ENCODE results near the gene JPH2. TPM values are rescaled to one million over a fixed set of nuclear protein-coding genes. Genes with fewer than 3 reads are reported as not detected.

Gene JPH2
- total RNA-seq, 1 donor = under 0.01 TPM

DNA sequence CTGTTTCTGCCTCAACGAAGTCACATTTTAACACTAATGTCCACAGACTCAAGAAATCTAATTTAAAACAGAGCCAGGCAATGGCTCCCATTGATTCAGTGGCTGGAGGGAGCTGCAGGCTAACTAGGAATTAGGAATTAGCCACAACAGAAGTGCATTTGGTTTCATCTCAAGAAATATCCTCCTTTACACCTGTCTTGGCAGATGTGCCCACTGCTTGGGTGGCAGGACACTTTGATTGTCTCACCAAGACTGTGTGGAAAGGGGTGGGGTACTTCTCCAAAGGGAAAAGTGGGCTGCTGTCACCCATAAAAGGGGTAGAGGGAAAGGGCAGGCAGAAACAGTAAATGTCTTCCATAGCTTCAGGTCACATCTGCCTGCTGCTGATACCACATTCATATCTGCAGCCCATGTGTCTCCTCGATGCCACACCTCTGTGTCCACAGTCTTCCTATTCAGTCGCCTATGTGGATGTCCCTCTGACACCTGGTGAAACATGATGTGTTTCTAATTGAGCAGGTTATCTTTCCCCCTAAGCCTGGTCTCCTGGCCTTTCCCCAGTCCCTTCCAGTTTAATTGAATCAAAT is 34.5 kb upstream of the JPH2 start:
- no peak overlapping the region for H3K4me3 ChIP-seq (ENCODE audit: low read depth, low read length)
- TF ChIP-seq, protein P1, sequence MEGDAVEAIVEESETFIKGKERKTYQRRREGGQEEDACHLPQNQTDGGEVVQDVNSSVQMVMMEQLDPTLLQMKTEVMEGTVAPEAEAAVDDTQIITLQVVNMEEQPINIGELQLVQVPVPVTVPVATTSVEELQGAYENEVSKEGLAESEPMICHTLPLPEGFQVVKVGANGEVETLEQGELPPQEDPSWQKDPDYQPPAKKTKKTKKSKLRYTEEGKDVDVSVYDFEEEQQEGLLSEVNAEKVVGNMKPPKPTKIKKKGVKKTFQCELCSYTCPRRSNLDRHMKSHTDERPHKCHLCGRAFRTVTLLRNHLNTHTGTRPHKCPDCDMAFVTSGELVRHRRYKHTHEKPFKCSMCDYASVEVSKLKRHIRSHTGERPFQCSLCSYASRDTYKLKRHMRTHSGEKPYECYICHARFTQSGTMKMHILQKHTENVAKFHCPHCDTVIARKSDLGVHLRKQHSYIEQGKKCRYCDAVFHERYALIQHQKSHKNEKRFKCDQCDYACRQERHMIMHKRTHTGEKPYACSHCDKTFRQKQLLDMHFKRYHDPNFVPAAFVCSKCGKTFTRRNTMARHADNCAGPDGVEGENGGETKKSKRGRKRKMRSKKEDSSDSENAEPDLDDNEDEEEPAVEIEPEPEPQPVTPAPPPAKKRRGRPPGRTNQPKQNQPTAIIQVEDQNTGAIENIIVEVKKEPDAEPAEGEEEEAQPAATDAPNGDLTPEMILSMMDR (IDR thresholded peaks at IDR 0.05; ENCODE audit: insufficient read depth, low read length) = no peak

DNA sequence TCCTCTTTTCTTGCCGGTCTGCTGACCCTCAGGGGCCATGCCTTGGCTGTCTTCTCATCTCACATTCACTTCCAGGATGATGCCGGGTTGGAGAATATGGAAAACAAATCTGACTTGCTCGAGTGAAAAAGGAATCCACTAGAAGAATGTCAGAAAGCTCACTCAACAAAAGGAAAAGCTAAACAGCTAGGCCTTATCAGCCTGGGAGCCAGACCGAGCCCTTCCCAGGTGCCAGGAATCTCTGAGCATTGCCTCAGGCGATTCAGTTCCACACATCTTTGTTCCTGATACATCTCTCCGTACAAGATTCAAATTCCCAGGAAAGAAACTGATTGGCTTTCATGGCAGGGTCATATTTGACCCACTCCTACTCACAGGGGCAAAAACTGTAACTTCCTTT is 32.8 kb upstream of the JPH2 start:
- TF ChIP-seq, protein P1 (IDR thresholded peaks at IDR 0.05; ENCODE audit: insufficient read depth, low read length) = no peak
- H3K4me3 ChIP-seq (ENCODE audit: low read depth, low read length) = no peak overlapping the region
- no peak for DNase-seq (ENCODE audit: low read depth)

More for the DNA sequence above, 34.5 kb upstream of the JPH2 start:
- DNase-seq (ENCODE audit: low read depth) = no peak

DNA sequence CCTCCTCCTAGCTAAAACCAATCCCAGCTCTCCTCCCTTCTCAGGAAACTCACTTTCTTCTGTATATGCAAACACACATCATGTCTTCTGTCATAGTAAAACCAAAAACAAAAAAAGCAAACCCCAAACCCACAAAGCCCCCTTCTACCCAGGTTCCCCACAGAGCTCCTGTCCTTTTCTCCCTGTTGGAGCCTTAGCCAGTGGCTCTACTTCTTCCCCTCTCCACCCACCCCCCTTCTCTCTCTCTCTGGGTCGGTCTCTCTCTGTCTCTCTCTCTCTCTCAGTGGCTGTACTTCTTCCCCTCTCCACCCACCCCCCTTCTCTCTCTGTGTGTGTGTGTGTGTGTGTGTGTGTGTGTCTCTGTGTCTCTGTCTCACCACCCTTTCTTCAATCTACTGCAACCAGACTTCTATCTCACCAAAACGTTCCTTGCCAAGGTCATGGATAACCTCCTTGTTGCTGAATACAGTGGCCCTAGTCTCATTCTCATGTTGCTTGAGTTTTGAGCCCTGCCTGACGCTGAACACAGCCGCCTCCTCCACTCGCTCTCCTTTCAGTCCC is 32.3 kb upstream of the JPH2 start:
- DNase-seq (ENCODE audit: low read depth) = no peak
- TF ChIP-seq, protein P1 (IDR thresholded peaks at IDR 0.05; ENCODE audit: insufficient read depth, low read length) = no peak
- H3K4me3 ChIP-seq (ENCODE audit: low read depth, low read length) = no peak overlapping the region

DNA sequence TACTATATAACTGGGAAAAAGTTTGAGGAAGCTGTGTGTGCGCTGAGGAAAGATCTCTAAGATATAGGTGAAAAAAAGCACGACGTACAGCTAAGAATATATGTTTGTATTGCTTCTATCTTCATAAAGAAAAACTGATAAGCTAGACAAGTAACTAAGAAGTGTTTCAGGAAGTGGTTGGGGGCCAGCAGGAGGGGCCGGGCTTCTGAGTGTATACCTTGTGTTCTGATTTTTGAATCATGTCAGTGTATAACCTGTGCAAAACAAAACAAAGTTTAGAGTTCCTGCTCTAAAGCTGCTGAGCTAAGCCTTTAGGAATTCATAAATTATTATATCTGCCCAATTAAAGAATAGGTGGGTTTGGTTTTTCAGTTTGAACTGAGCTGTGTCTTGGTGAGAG is 31.5 kb upstream of the JPH2 start:
- no peak for DNase-seq (ENCODE audit: low read depth)
- TF ChIP-seq, protein P1 (IDR thresholded peaks at IDR 0.05; ENCODE audit: insufficient read depth, low read length) = no peak

DNA sequence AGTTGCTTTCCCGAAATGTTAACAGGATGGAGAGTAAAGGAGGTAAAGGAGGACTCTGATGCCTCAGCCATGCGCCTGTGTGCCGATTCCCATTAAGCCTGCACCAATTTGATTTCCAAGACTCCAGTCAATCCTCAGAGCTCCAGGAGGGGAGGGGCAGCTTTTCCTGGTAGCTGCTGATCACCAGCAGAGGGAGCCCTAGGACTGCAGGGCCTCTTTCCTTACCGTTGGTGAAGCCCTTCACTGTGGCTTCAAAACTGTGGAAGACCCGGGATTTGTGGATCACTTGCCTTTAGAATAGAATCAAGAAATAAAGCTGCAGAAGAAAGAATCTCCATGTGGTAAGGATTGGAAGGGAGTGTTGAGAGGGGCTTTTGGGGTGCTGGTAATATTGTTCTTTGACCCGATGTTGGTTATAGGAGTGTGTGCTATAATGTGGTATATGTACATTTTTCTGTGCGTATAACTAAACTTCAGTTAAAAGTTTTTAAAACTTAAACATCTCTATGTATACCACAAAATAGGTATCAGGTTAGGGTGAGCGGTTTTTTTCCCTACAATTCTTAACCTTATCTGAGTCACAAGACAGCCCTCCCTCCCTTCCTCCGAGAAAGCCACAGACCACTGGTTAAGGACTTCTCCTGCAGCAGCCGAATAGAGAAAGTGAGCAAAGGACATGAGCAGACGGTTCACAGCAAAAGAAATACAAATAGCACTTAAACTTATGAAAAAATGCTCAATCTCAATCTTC is 30.5 kb upstream of the JPH2 start:
- no peak overlapping the region for H3K4me3 ChIP-seq (ENCODE audit: low read depth, low read length)
- DNase-seq (ENCODE audit: low read depth) = peak; percentile 72
- TF ChIP-seq, protein P1 (IDR thresholded peaks at IDR 0.05; ENCODE audit: insufficient read depth, low read length) = peak; percentile 92

More for the DNA sequence above, 31.5 kb upstream of the JPH2 start:
- no peak overlapping the region for H3K4me3 ChIP-seq (ENCODE audit: low read depth, low read length)

DNA sequence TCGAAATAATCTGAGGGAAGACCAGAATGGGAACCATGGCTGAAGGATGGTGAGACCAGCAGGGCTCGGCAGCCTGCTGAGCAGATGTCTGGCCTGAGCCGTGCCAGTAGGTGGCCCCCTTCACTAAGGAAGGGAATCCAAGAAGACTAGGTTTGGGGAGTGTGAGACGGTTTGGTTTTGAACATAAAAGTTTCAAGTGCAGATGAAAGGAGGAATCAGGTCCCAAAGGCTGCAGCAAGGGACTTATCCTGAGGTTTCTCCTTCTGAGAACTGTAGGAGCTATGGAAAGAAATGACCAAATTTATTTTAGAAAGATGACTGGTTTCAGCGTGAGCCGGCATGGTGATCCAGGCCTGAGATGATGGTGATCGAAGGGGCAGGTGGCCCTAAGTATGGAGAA is 28.1 kb upstream of the JPH2 start:
- peak; percentile 77 for DNase-seq (ENCODE audit: low read depth)
- TF ChIP-seq, protein P1 (IDR thresholded peaks at IDR 0.05; ENCODE audit: insufficient read depth, low read length) = peak; percentile 89

More for the DNA sequence above, 28.1 kb upstream of the JPH2 start:
- no peak overlapping the region for H3K4me3 ChIP-seq (ENCODE audit: low read depth, low read length)

Data from fibroblast of the aortic adventitia (primary cell).